ENCODE measurements around the gene RCAN1. TPM values are rescaled to one million over a fixed set of nuclear protein-coding genes. Genes with fewer than 3 reads are reported as not detected.

RCAN1 gene
- total and polyA plus RNA-seq, 2 of the 4 experiments (the other 2 are of a cell fraction) = 53.5 to 175 TPM

GRCh38 chr21:34517491-34518245 is 97.2 kb downstream of the RCAN1 start:
- ATAC-seq (ENCODE audit: low read depth) = no peak
- Histone ChIP-seq H4K91ac (ENCODE audit: insufficient read depth, low read depth, low read length) (no peak overlapping the region), H3K9me1 (ENCODE audit: insufficient read depth, low read length) (peaks cover 19% of the 10 kb centered on the region), H2BK15ac (ENCODE audit: low read depth, low read length) (no peak overlapping the region), H2BK5ac (ENCODE audit: low read depth, low read length, poor library complexity, severe bottlenecking) (peak overlapping the region; percentile 29), H3K27ac (ENCODE audit: insufficient read depth, low read length) (no peak overlapping the region), H3K4me1 (ENCODE audit: control insufficient read depth, insufficient read depth, low read length) (peaks cover 9% of the 10 kb centered on the region), H2AFZ (replicated peaks; ENCODE audit: low read length, poor library complexity) (no peak overlapping the region), H3K79me1 (ENCODE audit: low read depth in 1 of 2, low read length in 2 of 2) (peaks cover 20 to 46% of the 10 kb centered on the region in 2 experiments), H3K23ac (ENCODE audit: low read depth, low read length) (no peak overlapping the region), H3K4me2 (ENCODE audit: low read depth, low read length) (no peak overlapping the region), H2AK9ac (replicated peaks; ENCODE audit: low read depth, low read length, poor library complexity) (no peak overlapping the region), H2BK20ac (ENCODE audit: low read depth, low read length) (no peak overlapping the region), H3K9me3 (ENCODE audit: control insufficient read depth, insufficient read depth, low read length) (no peaks in the 10 kb centered on the region), H4K5ac (ENCODE audit: low read depth, low read length) (no peak overlapping the region), H3K27me3 (ENCODE audit: control insufficient read depth, insufficient read depth, low read length) (no peaks in the 10 kb centered on the region), H3K18ac (ENCODE audit: low read depth, low read length) (no peak overlapping the region), H2BK120ac (ENCODE audit: low read depth, low read length) (no peak overlapping the region), H3K4me3 (ENCODE audit: insufficient read depth, low read depth, low read length) (no peak overlapping the region), H3K56ac (ENCODE audit: extremely low read depth, insufficient read depth, low read length) (no peak overlapping the region), H3K14ac (replicated peaks; ENCODE audit: low read depth, low read length) (no peak overlapping the region), H4K8ac (ENCODE audit: low read depth in 2 of 2, low read length in 2 of 2) (no peak overlapping the region), H4K20me1 (ENCODE audit: insufficient read depth, low read length) (peaks cover 47% of the 10 kb centered on the region), H3K9ac (ENCODE audit: low read depth, low read length) (no peak overlapping the region), H3K36me3 (ENCODE audit: control insufficient read depth, insufficient read depth, low read length) (peaks cover 51% of the 10 kb centered on the region), H2AK5ac (ENCODE audit: low read depth, low read length) (no peak overlapping the region), H3K4ac (ENCODE audit: low read depth, low read length) (no peak overlapping the region)
- dilution Hi-C loops (cut with HindIII; ENCODE audit: low sequenced_read_pairs, unreplicated experiment) (no loop called here), intact Hi-C loops (cut with micrococcal nuclease) (no loop called here), in situ Hi-C loops (cut with MboI; ENCODE audit: low sequenced_read_pairs) (no loop called here)
- ChIA-PET POLR2A (ENCODE audit: unreplicated experiment) (interaction anchor here (0.8 kb wide), 1 partner anchor 9 kb away, joined by 3 read pairs; no protein-coding TSS in a partner anchor), CTCF (no interaction called here)
- DNase-seq = no peak
- TF ChIP-seq CTCF (conservative IDR thresholded peaks at IDR 0.05; ENCODE audit: low read depth, low read length) (0 out of 2 replicates have a peak, but pooled peaks have one; percentile 19), RFX5 (IDR thresholded peaks at IDR 0.05; ENCODE audit: low read depth, low read length) (no peak), RCOR1 (IDR thresholded peaks at IDR 0.05; ENCODE audit: insufficient replicate concordance, low read length) (no peak), RAD21 (IDR thresholded peaks at IDR 0.05; ENCODE audit: low read length) (peak; percentile 35)
- no TSS peak for BruUV-seq (replicated peaks)
- WGBS, 2 experiments (ENCODE audit: extremely low coverage in 2 of 2, insufficient read length in 1 of 2) = 94% methylated on average over 12 of the region's 22 CpGs; no CpG with 5 or more reads in 1 of the 2 experiments

All from IMR-90 (cell line).